NCI-H128 (cell line): ENCODE measurements around the gene SLC9A9.
"Not testable (repeated sequence)": the region's sequence is repeated elsewhere in the genome, so short reads cannot be mapped to it uniquely, and the experiment has no call there.

Source experiments
- DNase-seq: peaks from one replicate; lab custom pipeline; 2025; ENCODE audit not compliant: unreplicated experiment; lab: John Stamatoyannopoulos, UW

Gene SLC9A9

GRCh38 chr3:143472731-143473523, 375.3 kb downstream of the SLC9A9 start:
- DNase-seq, result no peak

DNA sequence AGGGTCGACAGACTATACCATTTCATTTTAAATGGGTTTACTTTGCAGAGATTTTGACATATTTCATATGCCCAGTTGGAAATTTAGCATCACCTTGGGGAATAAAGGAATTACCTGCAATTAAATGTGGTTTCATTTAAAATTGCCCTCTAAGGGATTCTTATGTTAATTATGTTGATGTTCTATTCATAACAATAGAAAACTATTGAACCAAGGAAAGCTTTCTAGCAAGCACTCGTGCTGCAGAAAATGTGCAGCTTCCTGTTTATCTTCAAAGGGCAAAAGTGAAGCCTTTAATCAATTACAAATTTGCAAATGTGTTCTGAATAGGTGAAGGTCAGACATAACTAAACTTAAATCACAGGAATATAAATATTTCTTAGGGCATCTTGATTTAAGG, 376.6 kb downstream of the SLC9A9 start:
- DNase-seq, result no peak

GRCh38 chr3:143469159-143469558, 379.1 kb downstream of the SLC9A9 start:
- DNase-seq, result no peak

GRCh38 chr3:143465666-143466065, 382.6 kb downstream of the SLC9A9 start:
- no peak for DNase-seq

DNA sequence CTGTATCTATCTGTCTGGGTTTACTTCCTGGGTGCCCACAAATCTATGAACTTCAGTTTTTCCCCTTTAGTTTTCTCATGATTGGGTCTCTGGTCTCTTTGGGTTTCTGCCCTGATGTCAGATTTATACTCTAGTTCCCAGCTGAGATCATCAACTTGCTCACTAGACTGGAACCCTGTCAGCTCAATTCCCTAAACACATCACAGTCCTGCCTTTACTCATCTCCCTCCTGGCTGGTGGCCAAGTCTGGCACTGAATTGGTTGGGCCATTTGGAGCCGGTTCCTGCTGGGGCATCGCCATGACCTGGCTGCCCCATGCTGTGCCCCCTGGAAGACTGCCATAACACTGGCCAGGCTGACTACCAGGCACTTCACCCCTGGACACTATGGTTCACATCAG, 383.4 kb downstream of the SLC9A9 start:
- no peak for DNase-seq

- DNase-seq, result no peak
Measured at GRCh38 chr3:143455480-143455879, 392.8 kb downstream of the SLC9A9 start.

DNA sequence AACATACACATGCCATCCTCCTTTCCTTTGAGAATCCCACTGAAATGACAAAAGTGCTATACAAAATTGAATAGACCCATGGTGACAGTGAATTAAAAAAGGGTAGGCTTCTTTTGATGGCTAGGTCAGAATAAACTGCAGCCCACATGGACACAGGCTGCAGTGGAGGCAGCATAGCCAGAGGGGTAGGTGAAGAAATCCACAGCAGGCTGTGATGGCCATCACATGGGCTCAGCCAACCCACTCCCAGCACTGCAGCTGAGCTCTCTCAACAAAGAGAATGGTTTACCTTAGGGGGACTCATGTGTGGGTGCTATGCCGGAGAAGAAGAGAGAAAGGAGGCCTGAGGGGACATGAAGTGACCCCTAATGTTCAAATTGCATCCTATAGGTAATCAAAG, 397.6 kb downstream of the SLC9A9 start:
- DNase-seq, result no peak

DNA sequence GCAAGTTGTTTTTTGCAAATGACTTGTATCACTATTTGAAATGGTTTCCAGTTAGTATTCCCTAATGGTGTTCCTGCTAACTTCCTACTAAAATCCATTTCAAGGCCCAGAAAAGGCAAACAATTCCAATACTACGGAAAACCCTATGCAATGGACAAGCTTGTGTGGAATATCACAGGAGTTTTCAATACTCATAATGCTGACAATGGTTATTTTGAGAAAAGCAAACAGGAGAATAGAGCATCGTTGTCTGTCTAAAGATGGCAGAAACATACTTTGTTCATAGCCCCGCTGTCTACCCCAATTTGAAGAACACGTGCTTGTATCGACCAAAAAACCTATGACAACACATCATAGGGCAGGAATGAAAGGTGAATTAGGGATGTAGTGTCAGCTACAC, 400.8 kb downstream of the SLC9A9 start:
- DNase-seq, result no peak

GRCh38 chr3:143445118-143445517, 403.1 kb downstream of the SLC9A9 start:
- DNase-seq, result no peak

DNA sequence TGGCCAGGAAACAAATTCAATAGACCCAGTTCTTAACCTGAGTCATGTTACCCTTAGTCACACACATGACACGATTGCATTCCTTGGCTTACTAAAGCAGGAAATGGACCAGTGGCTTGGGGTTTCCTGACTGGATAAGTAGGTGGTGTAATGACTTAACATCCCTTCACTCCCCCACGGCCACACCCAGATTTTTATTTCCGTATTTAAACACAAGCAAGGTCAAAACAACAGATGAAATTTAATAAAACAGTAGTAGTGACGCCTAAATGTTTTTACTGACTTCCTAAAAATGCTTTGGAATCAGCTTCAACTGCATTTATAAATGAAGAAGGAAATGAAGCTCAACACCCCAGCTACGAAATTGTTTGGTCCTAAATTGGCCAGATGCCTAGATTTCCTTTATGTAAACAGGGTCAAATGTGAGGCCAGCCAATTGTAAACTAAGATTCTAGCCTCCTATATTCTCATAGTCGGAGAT, 404.4 kb downstream of the SLC9A9 start:
- no peak for DNase-seq

DNA sequence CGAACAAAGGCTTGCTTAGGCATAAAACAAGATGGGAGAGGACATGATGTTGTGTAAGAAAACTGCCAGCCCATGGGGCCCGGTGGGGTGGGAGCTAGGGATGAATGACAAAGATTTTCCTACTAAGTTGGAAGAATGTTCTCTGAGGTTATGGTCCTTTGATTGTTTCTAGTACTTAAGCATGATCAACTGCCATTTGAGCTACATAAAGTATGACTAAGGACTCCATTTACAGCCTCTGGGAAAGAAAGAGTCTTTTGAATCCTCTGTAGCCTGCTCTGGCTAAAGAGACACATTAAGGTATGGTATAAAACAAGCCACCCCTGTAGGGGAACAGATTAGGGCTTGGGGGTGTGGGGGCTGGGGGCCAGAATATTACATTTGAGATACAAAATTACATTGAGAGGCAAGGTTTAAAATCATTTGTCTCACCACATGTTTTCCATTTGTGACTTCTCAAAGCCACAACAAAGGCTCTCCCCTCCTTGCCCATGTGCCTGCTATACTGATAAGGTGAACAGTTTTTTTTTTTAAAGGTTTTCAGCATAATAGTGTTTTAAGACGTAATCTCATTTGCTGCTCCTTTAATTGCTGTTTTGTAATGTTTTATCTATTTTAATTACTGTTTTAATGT, 405.3 kb downstream of the SLC9A9 start:
- DNase-seq, result no peak

DNA sequence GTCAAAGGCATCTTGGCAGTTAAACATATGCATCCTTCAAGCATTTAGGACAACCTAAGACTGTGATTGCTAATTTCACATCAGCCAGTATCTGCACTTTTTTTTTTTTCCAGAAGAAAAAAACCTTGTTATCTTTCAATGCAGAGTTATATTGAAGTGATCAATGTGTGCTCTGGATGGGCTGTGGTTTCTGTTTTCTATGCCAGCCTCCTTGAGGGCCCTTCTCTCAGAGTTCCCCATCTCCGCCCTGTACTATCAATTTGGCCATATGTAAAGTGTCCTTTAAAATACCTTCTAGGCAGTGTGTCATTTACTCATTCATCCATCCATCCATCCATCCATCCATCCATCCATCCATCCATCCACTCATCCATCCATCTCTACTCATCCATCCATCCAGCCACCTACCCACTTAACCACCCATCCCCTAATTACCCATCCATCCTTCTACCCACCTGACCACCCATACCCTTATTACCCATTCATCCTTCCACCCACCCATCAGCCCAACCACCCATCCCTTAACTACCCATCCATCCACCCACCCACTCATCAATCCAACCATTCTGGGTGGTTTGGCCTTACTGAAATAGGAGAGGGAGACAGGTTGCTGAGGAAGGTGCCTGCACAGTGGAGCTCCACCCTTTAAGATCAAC, 406.6 kb downstream of the SLC9A9 start:
- DNase-seq, result no peak

DNA sequence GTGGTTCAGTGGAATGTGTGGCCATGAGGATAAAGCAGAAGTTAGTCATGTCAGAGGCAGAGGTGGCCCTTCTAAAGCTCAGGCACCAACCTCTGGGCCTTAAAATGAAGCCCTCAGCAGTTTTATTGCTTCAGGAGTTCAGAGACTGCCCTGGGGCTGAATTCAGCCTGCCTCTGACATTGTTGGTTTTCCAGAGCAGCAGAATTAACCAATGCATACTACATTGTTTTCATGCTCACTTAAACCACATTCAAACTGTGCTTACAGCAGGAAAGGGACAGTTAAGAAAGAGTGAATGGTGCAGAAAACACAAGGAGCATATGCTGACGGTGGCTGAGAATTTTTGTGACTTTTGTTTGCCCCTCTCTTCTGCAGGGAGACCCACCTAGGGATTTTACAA, 408.5 kb downstream of the SLC9A9 start:
- DNase-seq, result no peak

GRCh38 chr3:143437405-143437804, 410.9 kb downstream of the SLC9A9 start:
- DNase-seq, result no peak

DNA sequence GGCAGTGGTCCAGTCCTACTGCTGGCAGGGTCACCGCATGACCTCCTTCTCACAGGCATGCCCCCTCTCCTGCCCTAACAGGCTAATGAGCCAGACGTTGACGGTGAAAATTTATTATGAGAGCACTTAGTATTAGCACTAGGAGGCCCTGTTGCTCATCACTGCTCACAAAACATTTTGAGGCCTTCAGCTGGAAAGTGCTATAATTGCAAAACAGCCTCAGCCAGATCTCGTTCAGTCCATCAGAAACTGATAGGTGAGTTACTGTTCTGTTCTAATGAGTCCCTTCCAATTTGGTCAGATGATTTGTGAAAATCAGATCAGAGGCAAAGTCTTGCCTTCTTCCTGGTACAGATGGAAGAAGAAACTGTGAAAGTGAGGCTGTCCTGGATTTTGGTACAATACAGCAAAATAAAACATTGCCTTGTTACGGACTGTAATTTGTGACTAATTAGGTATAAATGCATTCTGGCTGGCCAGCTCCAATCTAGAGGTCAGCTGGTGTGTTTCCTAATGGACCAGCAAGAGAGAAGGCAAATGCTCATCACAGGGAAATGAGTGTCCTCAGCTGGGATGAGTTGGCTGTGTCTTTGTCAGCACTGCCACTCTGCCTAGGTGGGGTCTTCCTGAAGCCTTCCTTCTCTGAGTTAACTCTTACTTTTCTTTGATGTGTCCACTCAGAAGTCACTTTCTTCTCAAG, 411.9 kb downstream of the SLC9A9 start:
- DNase-seq, result no peak

- no peak for DNase-seq
Measured at GRCh38 chr3:143433787-143434378, 414.4 kb downstream of the SLC9A9 start.

GRCh38 chr3:143431298-143431697, 417.0 kb downstream of the SLC9A9 start:
- not testable (repeated sequence) for DNase-seq

GRCh38 chr3:143430568-143430967, 417.7 kb downstream of the SLC9A9 start:
- DNase-seq, result no peak

DNA sequence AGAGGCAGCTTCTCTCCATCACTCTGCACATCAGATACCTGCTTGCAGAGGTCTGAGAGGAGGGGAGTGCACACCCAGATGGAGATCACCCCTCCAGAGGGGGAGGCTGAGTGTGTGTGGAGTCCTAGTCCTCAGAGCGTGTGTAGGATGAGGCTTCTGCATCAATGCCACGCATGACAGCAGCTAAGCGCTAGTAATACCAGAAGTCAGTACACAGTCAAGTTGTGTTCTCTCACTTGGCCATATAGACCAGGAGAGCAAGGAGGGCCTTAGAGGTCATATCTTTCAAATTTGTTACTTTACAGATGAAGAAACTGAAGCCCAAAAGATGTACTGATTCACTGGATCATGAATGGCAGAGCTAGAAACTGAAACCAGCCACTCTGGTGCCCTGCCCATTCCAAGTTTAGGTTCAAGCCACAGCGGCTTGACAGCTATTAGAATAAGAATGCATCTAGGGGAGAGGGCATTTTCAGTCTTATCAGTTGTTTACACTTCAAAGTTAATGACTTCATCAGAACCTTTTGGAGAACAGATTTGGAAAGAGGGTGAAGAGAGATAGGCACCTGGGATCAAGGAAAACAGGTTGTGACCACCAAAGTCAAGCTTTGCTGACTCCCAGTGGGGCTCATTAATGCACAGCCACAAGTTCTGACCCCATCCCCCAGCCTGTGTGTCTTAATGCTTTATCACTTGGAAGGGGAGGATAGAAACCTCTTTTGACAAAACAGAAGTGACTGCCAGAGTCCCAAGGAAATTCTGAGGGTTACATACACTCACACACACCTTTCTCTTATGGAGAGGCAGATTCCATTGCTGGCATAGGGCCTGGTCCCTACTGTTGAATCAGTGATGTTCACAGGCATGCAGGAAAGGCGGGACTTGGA, 418.4 kb downstream of the SLC9A9 start:
- DNase-seq, result no peak

GRCh38 chr3:143428294-143428693, 420.0 kb downstream of the SLC9A9 start:
- no peak for DNase-seq
